Stimulated activated CD8-positive, alpha-beta memory T cell treated with anti-CD3 and anti-CD28 coated beads, Interleukin-12 subunit alpha, Interleukin-12 subunit beta, amount 100 ng/mL, for 4 hours (primary cell): ENCODE measurements around the gene NDUFS8.
"Not testable (repeated sequence)": the region's sequence is repeated elsewhere in the genome, so short reads cannot be mapped to it uniquely, and the experiment has no call there.

Experiments
- DNase-seq: peaks from one replicate; pipeline ENCODE4 v3.0.0-alpha.2; 2020; ENCODE audit warnings: low read depth

The NDUFS8 gene

DNA sequence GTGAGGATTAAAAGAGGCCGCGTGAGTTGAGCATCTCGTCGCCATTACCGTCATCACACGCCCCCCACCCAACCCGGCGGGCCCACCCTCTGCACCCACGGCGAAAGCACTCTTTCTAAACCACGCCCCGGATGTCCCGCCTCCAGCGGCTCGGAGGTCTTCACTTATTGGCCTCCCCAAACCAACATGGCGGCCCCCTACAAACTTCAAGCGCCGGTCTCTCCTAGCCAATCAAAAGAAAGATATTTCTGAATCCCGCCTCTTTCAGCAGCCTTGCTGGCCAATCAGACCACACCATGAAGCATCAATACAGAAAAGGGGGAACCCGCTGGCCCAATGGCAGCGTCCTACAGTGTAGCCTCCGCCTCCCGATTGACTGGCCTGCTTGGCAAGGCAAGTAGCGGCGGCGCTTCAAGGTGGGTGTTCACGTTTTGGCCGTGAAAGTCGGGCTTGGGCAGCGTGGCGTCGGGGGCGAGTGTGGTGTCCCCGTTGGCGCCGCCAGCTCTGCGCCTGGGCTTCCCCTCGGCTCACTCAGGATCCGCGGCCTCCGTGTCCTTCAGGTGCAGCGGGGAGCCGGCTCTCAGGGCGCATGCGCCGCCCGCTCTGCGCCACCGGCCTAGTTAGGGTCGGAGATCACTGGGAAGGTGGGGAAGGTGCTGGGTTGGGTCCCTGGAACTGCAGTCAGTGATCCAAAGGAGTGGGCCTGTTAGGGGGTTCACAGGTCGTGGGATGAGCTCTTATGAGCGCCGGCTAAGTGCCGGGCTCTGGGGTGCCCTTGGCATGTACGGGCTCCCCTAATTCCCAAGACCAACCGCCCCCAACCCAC, at the start of gene NDUFS8:
NDUFS8 (plus strand) TSS at position 364 of the 826 bp plus-strand sequence. CDS start 1,471 bp downstream, outside the sequence.
- DNase-seq = peak; percentile 91

DNA sequence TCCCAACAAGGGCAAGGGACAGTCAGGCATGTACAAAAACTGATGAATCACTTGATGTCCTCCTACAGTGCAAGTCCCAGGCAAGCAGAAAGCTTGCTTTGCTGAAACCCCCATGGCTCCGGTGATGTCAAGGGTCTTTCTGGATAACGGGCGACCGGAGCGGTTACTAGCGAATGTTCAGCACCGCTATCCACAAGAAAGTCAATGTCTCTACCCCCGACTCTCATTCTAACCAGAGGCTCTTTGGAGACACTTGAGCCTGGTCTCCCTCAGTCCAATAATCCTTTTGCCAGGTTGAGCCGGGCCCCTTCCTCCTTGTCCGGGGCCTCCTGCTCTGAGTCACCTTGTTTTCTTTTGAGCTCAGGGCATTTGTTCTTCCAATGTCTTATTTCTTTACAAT, 49.3 kb upstream of the NDUFS8 start:
- not testable (repeated sequence) for DNase-seq

DNA sequence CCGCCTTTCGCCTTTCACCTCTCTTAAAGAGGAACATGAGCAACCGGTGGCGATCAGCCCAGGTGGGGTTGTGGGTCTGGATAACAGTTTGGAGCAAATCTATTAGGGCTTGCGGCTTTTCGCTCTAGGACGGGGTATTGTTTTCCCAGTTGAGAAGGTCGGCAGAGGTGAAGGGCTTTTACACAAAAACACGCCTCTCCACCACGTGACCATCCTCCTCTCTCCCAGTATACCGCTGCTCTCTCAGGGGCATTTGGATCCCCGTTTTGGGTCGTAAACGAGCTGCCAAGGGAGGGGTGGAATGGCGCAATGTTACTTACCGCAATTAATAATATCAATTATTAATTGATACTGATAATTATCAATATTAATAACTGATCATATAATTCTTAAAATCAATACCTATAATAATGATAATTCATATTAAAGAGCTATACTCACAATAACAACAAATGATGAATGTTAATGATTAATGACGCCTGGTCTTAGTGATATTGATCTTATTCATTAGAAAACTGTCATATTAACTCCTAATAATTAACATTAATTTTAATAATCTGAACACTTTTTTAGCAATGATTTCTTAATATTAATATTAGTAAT, 48.1 kb upstream of the NDUFS8 start:
- not testable (repeated sequence) for DNase-seq

DNA sequence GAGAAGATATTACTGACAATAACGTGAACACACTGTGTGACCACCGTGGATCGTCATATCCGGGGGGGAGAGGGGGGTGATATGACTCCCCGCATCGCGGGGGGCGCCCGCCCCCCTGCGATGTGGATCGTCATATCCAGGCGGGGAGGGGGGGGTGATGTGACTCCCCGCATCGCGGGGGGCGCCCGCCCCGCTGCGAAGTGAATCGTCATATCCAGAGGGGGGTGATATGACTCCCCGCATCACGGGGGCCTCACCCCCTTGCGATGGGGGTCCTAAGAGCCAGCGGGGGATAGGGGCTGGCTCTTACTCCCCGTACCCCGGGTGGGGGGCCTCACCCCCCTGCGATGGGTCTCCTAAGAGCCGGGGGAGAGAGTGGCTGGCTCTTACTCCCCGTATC, 46.5 kb upstream of the NDUFS8 start:
- no peak for DNase-seq

DNA sequence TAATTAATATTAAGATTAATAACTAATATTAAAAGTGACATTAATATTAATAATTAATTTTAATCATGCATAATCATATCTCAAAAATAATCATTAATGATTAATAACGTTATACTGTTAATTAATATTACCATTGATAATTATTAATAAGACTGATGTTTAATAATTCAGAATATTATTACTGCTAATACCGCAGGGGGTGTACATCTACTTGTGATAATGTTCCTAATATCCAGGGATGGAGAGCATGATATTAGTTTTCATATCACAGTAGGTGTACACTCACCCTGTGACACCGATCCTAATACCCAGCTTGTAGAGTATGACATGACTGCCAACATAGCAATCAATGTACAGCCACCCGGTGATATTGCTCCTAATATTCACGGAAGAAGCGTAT, 45.2 kb upstream of the NDUFS8 start:
- not testable (repeated sequence) for DNase-seq

DNA sequence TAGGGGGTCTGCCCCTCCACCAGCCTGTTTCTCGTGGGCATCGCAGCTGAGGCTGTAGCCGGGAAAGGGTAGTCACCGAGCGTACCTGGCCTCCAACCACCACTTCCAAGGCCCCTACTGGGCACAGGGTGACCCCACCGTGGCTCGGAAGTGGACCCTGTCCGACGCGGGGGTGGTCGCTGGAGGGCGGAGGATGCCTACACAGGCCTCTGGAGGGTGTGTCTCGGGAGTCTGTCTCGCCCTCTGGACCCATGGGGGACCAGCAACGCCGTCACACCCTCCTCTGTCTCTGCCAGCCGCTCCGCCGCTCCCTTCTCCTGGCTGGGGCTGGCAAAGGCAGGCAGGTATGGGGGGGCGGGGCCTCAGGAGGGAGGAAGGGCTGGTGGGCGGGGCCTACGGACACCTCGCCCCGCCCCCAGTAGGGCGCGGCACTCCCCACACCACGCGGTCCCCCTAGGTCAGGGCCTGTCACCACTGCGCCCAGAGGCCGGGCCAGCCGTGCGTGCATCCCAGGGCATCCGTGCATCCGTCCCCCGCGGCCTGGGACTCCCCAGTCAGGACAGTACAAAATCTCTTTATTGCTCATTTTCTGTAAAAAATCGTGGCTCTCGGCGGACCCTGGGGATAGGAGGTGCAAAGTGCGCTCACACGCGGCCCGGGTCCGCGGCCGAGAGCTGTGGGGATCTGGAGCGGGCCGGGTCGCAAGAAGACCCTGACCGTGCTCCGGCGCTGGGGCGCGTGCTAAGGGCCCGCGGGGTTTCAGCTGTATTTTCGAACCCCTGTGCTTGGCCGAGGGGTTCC, 39.7 kb upstream of the NDUFS8 start:
- not testable (repeated sequence) for DNase-seq

DNA sequence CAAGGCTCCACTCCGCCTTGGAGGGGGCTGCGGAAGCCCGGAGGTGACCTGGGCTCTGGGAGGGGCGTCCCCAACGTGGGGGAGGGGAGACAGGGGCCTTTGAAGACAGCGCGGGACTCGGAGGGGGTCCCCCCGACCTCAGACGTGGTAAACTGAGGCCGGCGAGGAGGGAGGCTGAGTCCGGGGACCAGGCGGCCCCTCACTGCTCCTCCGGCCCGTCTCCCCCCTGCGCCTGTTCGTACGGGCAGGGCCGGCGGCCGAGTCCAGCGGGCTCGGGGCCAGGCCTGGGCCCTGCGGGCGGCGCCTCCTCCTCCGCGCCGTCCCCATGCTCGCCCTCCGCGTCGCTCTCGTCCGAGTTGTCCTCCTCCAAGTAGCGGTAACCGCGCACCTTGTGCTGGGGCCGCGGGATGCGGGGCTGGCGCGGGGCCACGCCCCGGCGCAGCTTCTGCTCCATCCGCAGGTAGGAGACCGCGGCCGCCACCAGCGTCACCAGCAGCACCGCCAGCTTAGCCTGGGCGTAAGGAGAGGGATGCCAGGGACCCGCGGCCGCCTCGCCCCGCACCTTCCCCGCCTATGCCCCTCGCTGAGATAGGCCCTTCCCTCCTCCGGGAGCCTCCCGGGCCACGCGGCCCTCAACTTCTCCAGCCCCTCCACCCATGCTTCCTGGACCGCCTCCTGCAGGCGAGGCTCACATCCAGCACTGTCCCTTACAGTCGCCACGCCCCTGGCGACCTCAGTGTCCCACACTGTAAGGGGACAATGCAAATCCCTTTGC, 38.9 kb upstream of the NDUFS8 start:
- DNase-seq = not testable (repeated sequence)

DNA sequence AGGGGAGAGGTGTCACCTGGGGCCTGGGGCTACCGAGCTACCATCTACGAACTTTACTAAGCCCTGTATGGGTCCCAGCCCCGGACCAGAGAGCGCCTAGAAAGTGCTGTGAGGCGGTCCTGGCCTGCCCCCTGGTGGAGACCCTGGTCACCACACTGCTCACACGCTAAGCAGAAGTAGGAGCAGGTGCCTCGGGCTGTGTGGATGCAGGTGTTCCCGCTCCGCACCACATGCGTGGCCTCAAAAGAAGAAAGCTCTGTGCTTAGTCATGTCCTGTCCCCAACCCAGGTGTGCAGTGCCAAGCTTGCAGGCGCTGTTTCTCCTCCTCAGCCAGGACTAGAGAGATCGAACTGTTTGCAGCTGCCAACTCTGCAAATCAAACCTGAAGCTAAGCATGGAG, 36.7 kb upstream of the NDUFS8 start:
- not testable (repeated sequence) for DNase-seq

DNA sequence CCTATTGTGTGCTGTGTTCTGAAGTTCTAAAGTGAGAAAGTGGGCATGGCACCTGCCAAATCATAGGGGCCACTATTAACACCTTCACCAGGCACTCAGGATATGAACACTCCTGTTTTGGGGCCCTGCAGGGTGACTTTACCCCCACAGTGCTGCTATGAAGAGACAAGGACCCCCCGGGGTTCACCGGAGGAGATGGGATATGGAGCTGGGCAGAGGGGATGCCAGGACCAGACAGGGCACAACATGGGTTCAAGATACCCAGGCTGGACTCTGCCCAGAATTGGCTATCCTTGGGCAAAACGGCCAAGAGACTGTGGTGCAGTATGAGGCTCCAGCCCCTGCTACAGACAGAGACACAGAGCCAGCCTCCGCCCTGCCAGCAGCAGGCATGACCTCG, 36.1 kb upstream of the NDUFS8 start:
- not testable (repeated sequence) for DNase-seq

DNA sequence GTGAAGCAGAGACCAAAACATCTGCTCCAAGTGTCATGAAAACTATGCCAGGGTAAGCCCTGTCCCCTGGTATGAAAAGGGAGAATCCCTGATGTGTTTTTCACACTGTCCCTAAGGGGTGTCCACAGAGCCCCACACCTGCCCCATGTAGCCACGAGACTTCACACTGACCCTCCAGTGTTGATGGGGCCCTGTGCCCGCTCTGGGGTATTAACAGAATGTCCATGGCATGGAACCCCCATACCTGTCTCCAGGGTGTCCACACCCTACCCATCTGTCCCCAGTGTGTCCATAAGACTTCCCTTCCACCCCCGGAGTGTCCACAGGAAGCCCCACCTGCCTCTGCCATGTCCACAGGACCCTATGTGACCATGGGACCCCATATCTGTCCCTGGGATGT, 35.4 kb upstream of the NDUFS8 start:
- DNase-seq = not testable (repeated sequence)

DNA sequence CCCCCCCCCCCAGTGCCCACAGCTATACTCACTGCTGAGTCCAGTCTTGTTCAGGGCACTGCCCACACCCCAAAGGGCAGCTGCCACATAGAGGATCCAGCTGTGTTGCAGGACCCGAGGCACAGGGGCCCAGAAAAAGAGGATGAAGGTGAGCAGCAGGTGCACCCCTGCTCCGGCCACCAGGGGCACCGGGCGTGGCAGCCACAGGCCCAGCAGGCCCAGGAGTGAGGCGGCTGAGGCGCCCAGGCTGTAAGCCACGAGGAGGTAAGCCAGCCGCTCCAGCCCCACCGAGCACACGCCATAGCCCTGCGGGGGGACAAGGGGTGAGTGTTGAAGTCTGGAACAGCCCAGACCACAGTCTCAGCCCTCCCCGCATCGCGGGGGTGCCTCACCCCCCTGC, 34.9 kb upstream of the NDUFS8 start:
- DNase-seq = not testable (repeated sequence)

DNA sequence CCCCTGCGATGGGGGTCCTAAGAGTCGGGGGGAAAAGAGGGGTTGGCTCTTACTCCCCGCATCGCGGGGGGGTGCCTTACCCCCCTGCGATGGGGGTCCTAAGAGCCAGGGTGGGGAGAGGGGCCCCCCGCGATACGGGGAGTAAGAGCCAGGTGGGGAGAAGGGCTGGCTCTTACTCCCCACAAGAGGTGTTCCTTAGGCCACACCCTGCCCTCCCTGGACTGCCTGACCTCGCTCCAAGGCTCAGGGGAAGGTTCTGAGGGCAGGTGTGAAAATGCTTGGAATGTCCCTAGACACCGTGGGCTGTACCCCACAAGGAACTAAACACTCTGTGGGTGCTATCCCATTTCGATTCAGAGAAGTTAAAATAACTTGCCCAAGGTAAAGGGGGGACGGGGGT, 34.4 kb upstream of the NDUFS8 start:
- DNase-seq = no peak

DNA sequence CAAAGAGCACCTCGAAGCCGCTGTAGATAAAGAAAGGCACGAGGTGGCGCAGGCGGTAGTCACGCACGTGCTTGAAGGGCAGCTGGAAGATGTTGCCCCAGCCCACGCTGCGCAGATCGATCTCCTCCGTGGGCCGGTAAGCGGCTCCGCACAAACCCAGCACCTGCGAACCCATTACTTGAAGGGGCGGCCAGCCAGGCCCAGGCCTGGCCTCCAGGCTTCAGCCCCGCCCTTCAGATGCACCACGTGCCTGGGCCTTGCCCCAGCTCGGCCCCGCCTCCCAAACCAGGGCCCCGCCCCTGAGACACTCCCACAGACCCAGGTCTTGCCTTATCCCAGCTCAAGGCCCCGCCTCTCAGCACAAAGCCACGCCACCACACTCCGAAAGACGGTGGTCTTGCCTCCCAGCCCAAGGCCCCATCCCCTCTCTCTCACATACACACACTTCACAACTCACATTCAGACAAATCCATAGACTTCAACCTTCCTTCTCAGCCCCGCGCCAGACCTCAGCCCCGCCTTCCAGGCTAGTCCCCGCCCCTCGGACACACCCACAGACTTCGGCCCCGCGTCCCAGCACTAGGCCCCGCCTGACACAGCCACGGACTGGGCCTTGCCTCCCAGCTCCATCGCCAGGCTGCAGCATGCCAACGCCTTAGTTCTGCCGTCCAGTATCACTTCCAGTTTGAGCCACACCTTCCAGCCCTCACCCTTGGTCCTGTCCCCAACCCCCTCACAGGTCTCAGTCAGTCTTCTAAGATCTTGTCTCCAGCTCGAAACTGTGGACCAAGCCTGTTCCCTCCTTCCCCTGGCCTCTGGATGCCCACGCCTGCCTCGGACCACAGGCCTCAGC, 33.6 kb upstream of the NDUFS8 start:
- no peak for DNase-seq

DNA sequence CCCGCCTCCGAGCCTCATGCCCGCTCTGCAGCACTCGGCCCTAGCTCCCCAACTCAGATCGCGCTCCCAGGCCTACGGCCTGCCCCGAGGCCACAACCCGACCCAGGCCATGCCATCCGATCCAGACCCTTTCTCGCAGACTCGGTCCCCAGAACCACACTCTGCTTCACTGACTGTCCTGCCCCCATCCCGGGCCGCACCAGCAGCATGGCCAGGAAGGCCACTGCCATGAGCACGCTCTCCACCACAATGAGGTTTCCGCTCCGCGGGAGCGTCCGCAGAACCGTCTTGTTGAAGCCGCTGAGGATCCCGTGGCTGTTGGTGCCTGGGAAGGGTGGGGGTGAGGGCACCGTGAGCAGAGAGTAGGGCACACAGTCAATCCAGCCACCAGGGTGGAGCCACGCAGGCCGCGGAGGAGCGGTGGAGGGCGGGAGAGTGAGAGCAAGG, 33.0 kb upstream of the NDUFS8 start:
- no peak for DNase-seq

DNA sequence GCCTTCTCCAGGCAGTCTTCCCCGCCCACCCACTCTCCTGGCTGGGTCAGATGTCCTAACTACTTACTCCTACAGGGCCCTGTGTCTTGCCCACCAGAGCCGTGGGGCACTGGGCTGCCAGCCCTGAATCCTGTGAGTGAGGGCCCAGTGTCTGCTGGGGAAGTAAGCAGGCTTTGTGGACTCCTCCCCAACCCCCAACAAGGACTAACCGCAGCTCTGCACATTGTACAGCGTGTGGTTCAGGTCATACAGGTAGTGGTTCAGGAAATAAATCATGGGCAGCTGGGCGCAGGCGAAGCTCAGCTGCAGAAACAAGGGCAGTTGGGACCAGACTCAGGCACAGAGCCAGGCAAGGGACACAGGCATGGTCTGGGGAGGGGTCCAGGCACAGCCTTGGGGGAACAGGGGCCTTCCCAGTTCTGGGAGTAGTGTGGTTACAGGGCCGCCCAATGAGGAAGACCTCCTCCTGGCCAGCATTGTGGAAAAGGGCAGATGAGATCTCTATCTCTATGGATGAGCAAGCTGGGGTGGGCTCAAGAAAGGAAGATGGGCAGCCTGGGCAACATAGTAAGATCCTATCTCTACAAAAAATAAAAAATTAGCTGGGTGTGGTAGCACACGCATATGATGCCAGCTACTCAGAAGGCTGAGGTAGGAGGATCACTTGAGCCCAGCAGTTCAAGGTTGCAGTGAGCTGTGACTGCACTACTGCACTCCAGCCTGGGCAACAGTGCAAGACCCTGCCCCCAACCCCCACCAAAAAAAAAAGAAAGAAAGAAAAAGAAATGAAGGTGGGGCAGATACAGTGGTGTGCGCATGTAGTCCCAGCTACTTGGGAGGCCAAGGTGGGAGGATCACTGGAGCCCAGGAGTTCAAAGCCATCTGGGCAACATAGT, 32.1 kb upstream of the NDUFS8 start:
- DNase-seq = no peak

DNA sequence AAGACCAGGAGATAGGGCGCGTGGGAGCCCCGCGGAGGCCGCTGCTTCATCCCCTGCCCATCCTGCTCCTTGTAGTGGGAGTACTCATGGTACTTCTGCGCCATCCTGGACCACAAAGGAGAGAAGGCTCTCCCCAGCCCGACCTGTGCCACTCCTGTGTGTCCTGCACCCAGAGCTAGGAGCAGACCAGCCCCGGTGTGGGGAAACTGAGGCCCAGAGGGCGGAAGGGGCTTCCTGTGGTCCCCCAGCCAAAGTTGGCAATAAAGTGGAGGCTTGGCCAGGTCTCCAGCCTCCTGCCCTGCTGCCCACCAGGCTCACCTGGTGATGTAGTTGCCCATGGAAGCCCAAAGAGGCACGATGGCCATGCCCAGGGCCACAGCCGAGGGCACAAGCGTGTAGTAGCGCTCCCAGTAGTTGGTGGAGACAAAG, 31.3 kb upstream of the NDUFS8 start:
- DNase-seq = no peak

DNA sequence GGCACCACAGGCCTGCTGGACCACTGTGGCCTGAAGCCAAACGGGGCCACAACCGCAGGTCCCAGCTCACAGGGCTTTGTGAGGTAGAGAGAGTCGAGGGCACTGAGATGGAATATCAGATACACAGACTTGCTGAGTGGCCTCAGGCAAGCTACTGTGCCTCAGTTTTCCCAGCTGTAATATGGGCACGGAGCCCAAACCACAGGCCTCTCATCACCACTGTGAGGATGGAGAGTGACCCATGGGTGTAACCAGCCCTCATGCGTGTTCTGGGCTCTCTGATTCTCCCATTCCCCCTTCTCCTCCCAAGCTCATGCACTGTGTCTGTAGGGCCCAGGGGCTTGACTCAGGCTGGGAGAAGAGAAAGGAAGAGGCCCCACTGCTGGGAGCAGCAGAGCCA, 30.8 kb upstream of the NDUFS8 start:
- DNase-seq = no peak

DNA sequence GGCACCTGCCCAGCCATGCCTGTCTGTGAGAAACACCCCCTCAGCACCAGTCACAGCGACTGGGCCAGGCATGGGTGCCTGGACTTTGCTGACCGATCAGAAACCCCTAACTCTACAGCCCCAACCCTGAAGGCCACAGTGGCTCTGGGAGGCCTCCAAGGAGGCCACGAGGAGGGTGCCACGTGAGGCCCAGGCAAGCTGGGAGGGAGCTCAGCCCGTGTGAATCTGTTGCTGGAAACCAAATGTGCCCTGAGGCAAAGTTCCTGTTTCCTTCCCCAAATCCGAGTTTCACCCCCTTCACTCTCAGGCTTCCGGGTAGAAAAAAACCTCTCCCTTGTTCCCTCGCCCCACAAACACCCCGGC, 27.9 kb upstream of the NDUFS8 start:
- no peak for DNase-seq

DNA sequence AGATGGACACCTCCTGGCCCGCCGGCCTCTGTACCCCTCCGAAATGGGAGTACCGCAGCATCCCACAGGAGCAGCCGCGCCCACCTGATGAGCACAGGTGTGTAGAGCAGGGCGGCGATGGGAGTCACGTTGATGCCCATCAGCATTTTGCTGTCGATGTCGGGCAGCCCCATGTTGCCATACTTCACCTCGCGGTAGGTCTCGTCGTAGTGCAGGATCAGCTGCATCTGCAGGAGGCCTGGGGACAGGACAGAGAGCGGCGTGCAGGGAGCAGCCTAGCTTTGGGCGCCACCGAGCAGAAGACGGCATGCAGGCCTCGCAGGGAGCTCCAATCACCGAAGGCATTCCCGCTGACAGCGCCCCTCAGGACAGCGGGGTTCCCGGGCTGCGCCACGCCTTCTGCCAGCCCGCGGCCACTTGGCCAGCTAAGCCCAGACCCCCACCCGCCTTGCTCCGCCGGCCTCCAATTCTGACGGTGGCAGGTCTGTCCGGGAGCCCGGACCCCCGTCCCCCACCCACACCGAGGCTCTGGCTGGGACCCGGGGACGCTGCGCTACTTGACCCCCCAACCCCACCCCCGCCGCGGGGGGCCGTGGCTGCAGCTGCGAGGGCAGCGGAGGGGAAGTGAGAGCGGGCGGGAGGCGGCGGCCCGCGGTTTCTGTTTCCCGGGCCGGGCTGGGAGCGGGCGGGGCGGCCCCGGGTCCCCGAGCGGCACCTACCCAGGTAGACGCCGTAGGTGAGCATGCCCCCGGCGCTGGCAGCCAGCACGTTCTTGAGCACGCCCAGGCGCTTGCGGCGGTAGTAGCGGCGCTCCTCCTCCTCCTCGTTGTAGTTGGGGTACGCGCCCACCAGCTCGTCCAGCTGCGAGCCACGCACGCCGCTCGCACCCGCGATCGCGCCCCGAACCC, 27.3 kb upstream of the NDUFS8 start:
- DNase-seq = peak; percentile 34
